Measurements from ENCODE around the gene PSMD13.
A peak's percentile ranks its signal among the peaks of the same experiment; 100 is the strongest.

PSMD13 gene

DNA sequence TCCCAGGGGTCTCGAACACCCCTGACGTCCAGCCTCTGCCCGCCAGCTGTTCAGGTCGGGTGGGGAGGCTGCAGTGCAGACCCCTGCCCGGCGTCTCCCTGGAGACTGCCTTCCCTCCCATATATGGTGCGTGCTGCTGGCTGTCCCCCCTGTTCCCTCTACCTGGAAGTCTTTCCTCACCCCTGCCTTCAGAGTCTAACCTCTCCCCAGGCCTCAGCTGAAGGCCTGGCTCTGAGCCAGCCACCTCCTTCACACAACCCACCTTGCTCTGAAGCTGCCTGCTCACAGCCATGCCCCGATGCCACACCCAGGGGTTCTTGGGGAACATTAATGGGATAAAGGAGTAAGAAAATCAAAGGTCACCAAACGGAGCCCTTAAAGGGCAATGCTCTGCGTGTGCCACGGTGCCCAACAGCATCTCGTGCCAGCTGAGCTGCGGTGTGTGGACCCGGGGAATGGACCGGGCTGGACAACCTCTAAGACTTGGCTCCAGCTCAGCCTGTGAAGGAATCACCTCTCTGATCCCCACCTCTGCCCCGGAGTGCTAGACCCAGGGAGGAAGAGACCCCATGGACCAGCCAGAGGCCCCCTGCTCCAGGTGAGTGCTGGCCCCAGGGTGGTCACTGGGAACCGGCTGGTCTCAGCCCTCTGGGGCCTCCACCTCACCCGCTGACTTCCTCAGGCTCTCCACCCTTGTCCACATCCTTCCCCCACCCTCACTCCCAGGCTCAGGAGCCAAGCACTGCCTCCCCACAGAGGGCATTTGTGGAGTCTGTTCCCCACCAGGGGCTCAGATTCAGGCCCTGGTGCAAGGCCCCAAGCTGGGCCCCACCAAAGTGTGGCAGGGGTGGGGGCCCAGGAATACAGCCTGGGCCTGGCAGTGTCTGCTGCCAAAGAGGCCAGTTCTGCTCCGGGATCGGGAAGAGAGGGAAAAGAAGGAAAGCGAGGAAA is 41.5 kb downstream of the PSMD13 start, which contains the start of gene NLRP6:
NLRP6 (plus strand) TSS at position 407 of the 951 bp plus-strand sequence; CDS start at position 570, 163 bp downstream.
- peak; percentile 10 for DNase-seq (ENCODE audit: low spot score)

DNA sequence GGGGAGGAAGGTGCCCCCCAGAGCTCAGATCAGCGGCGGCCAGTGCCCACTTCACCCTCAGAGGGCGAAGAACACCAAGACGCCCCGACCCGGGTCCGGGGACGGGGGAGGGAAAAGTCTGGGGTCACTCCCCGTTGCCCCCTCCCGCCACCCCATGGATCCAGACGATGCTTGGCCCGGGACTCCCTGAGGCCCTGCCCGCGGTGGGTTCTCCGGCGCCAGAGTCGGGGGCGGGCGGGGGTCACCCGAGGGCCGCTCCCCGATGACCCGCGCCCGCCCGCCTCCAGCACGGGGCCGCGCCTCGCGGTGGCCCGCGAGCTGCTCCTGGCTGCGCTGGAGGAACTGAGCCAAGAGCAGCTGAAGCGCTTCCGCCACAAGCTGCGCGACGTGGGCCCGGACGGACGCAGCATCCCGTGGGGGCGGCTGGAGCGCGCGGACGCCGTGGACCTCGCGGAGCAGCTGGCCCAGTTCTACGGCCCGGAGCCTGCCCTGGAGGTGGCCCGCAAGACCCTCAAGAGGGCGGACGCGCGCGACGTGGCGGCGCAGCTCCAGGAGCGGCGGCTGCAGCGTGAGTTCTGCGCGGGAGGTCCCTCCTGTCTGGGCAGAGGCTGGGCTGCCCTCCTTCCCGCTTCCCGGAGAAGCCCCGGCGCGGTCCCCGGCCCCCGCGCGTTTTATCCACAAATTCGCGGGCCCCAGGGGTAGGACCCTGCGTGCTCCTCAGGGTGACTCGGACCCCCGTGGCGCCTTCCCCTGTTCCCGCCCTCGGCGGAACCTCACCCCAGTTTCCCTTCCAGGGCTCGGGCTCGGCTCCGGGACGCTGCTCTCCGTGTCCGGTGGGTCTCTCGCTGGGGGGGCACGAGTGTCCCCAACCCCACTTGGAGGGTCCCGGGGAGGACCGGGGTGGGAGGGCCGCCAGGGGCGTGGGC is 42.5 kb downstream of the PSMD13 start:
- TF ChIP-seq, protein P1, sequence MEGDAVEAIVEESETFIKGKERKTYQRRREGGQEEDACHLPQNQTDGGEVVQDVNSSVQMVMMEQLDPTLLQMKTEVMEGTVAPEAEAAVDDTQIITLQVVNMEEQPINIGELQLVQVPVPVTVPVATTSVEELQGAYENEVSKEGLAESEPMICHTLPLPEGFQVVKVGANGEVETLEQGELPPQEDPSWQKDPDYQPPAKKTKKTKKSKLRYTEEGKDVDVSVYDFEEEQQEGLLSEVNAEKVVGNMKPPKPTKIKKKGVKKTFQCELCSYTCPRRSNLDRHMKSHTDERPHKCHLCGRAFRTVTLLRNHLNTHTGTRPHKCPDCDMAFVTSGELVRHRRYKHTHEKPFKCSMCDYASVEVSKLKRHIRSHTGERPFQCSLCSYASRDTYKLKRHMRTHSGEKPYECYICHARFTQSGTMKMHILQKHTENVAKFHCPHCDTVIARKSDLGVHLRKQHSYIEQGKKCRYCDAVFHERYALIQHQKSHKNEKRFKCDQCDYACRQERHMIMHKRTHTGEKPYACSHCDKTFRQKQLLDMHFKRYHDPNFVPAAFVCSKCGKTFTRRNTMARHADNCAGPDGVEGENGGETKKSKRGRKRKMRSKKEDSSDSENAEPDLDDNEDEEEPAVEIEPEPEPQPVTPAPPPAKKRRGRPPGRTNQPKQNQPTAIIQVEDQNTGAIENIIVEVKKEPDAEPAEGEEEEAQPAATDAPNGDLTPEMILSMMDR (IDR thresholded peaks at IDR 0.05; ENCODE audit: extremely low read depth, missing control alignments) = no peak
- DNase-seq (ENCODE audit: low spot score) = peak; percentile 49

More for the DNA sequence above, 41.5 kb downstream of the PSMD13 start, which contains the start of gene NLRP6:
- TF ChIP-seq, protein P1 (IDR thresholded peaks at IDR 0.05; ENCODE audit: extremely low read depth, missing control alignments) = no peak

DNA sequence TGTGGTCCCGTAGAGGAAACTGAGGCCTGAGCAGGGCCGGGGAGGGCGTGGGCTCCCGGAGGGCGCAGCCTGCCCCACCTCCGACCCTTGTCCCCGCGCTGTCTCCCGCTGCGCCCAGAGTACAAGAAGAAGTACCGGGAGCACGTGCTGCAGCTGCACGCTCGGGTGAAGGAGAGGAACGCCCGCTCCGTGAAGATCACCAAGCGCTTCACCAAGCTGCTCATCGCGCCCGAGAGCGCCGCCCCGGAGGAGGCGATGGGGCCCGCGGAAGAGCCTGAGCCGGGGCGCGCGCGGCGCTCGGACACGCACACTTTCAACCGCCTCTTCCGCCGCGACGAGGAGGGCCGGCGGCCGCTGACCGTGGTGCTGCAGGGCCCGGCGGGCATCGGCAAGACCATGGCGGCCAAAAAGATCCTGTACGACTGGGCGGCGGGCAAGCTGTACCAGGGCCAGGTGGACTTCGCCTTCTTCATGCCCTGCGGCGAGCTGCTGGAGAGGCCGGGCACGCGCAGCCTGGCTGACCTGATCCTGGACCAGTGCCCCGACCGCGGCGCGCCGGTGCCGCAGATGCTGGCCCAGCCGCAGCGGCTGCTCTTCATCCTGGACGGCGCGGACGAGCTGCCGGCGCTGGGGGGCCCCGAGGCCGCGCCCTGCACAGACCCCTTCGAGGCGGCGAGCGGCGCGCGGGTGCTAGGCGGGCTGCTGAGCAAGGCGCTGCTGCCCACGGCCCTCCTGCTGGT is 43.4 kb downstream of the PSMD13 start:
- peak; percentile 72 for DNase-seq (ENCODE audit: low spot score)
- TF ChIP-seq, protein P1 (IDR thresholded peaks at IDR 0.05; ENCODE audit: extremely low read depth, missing control alignments) = no peak

DNA sequence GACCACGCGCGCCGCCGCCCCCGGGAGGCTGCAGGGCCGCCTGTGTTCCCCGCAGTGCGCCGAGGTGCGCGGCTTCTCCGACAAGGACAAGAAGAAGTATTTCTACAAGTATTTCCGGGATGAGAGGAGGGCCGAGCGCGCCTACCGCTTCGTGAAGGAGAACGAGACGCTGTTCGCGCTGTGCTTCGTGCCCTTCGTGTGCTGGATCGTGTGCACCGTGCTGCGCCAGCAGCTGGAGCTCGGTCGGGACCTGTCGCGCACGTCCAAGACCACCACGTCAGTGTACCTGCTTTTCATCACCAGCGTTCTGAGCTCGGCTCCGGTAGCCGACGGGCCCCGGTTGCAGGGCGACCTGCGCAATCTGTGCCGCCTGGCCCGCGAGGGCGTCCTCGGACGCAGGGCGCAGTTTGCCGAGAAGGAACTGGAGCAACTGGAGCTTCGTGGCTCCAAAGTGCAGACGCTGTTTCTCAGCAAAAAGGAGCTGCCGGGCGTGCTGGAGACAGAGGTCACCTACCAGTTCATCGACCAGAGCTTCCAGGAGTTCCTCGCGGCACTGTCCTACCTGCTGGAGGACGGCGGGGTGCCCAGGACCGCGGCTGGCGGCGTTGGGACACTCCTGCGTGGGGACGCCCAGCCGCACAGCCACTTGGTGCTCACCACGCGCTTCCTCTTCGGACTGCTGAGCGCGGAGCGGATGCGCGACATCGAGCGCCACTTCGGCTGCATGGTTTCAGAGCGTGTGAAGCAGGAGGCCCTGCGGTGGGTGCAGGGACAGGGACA is 44.1 kb downstream of the PSMD13 start:
- TF ChIP-seq, protein P1 (IDR thresholded peaks at IDR 0.05; ENCODE audit: extremely low read depth, missing control alignments) = no peak

DNA sequence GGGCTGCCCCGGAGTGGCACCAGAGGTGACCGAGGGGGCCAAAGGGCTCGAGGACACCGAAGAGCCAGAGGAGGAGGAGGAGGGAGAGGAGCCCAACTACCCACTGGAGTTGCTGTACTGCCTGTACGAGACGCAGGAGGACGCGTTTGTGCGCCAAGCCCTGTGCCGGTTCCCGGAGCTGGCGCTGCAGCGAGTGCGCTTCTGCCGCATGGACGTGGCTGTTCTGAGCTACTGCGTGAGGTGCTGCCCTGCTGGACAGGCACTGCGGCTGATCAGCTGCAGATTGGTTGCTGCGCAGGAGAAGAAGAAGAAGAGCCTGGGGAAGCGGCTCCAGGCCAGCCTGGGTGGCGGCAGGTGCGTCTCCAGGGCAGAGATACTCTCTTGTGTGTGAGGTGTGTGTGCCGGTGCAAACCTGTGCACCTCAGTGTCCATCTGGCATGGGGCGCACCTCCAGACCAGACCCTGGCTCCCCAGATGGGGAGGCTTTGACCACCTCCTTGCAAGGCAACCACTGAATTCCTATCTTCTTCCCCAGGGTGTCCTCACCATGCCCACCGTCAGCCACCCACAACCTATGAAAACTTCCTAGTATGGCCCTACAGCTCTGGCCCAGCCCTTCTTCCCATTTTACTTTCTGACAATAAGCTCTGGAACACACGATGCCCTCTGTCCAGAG is 44.8 kb downstream of the PSMD13 start:
- TF ChIP-seq, protein P1 (IDR thresholded peaks at IDR 0.05; ENCODE audit: extremely low read depth, missing control alignments) = no peak
- peak; percentile 14 for DNase-seq (ENCODE audit: low spot score)

More for the DNA sequence above, 44.1 kb downstream of the PSMD13 start:
- no peak for DNase-seq (ENCODE audit: low spot score)

DNA sequence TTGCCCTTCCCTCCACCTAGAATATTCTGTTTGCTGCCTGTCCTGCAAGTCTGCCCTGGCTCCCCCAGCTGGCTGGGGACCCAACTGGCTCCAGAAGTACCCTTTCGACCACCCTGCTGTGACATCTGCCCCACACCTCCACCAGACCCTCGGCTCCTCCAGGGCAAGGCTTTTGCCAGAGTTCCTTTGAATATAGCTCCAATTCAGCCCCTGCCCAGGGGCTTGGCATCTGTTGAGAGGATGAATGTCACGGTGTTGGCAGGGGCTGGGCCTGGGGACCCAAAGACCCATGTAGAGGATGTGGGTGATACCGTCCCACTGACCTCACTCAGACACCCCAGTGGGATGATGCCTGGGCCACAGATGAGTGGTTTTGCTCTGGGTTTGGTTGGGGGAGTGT is 45.4 kb downstream of the PSMD13 start:
- TF ChIP-seq, protein P1 (IDR thresholded peaks at IDR 0.05; ENCODE audit: extremely low read depth, missing control alignments) = no peak
- DNase-seq (ENCODE audit: low spot score) = peak; percentile 28

Measured in GM20000 (cell line).